Neural progenitor cell (in vitro differentiated cells): ENCODE results near the gene L3MBTL3. TPM values are rescaled to one million over a fixed set of nuclear protein-coding genes. Genes with fewer than 3 reads are reported as not detected.

Source experiments
- DNase-seq: peaks from one replicate; pipeline ENCODE4 v3.0.0-alpha.2; 2016; ENCODE audit warnings: low spot score
- H2AFZ ChIP-seq: fragments of 200-600 bp; sonication (generic); replicated peaks from 2 replicates; pipeline ENCODE4 v1.6.1; 2016; ENCODE audit warnings: antibody characterized with exemption
- H3F3A ChIP-seq: fragments of 200-600 bp; sonication (generic); 2 replicates; pipeline ENCODE4 v1.6.1; 2016; ENCODE audit warnings: antibody characterized with exemption, low read depth
- H3K27ac ChIP-seq: fragments of 200-600 bp; sonication (generic); 2 replicates; pipeline ENCODE4 v1.5.1; 2016; ENCODE audit warnings: mild to moderate bottlenecking
- H3K27me3 ChIP-seq: fragments of 200-600 bp; sonication (generic); 2 replicates; pipeline ENCODE4 v1.6.1; 2016; ENCODE audit warnings: mild to moderate bottlenecking, moderate library complexity
- H3K36me3 ChIP-seq: fragments of 200-600 bp; sonication (generic); 2 replicates; pipeline ENCODE4 v1.5.1; 2016
- H3K4me1 ChIP-seq: fragments of 200-600 bp; sonication (generic); 2 replicates; pipeline ENCODE4 v1.6.1; 2016; ENCODE audit warnings: mixed run types
- H3K4me2 ChIP-seq: fragments of 200-600 bp; sonication (generic); 2 replicates; pipeline ENCODE4 v1.6.1; 2016
- H3K4me3 ChIP-seq: fragments of 200-600 bp; sonication (generic); 2 replicates; pipeline ENCODE4 v1.5.1; 2016
- H3K79me2 ChIP-seq: fragments of 200-600 bp; sonication (generic); 2 replicates; pipeline ENCODE4 v1.6.1; 2016; ENCODE audit warnings: low read depth
- H3K9ac ChIP-seq: fragments of 200-600 bp; sonication (generic); 2 replicates; pipeline ENCODE4 v1.6.1; 2016
- H3K9me3 ChIP-seq: fragments of 200-600 bp; sonication (generic); 2 replicates; pipeline ENCODE4 v1.5.1; 2016; ENCODE audit warnings: low read depth
- H4K20me1 ChIP-seq: fragments of 200-600 bp; sonication (generic); 2 replicates; pipeline ENCODE4 v1.6.1; 2016; ENCODE audit warnings: low read depth
- H3K27ac Mint-ChIP-seq: 3 replicates; pipeline ENCODE4 v1.8.0; 2021; ENCODE audit warnings: mixed read lengths
- H3K27me3 Mint-ChIP-seq: 2 replicates; pipeline ENCODE4 v1.8.0; 2022; ENCODE audit warnings: low read depth, mild to moderate bottlenecking, inconsistent platforms, moderate library complexity, mixed read lengths; ENCODE audit not compliant: insufficient read depth
- H3K36me3 Mint-ChIP-seq: 3 replicates; pipeline ENCODE4 v1.8.0; 2021; ENCODE audit warnings: mixed read lengths
- H3K4me1 Mint-ChIP-seq: 3 replicates; pipeline ENCODE4 v1.8.0; 2021; ENCODE audit warnings: mixed read lengths
- H3K4me3 Mint-ChIP-seq: 3 replicates; pipeline ENCODE4 v1.8.0; 2021; ENCODE audit warnings: mild to moderate bottlenecking, moderate library complexity, mixed read lengths
- H3K9me3 Mint-ChIP-seq: 3 replicates; pipeline ENCODE4 v1.8.0; 2020; ENCODE audit warnings: mixed read lengths
- CTCF ChIP-seq: fragments of 200-600 bp; sonication (generic); IDR thresholded peaks from 2 replicates; pipeline ENCODE4 v1.5.1; 2017; ENCODE audit warnings: antibody characterized with exemption, mild to moderate bottlenecking
- EZH2 ChIP-seq: fragments of 200-600 bp; sonication (generic); IDR thresholded peaks from 2 replicates; pipeline ENCODE4 v1.6.1; 2017; ENCODE audit warnings: antibody characterized with exemption, mild to moderate bottlenecking, moderate library complexity
- EZH2phosphoT487 ChIP-seq: fragments of 200-600 bp; sonication (generic); IDR thresholded peaks from 2 replicates; pipeline ENCODE4 v1.6.1; 2017; ENCODE audit warnings: antibody characterized with exemption
- total RNA-seq: library from RNA; depleted of rRNA; stranded (reverse); fragments of >200 nt; gene quantifications from 2 replicates; pipeline ENCODE4 v1.2.3, GENCODE V29; 2015; ENCODE audit warnings: low replicate concordance

Gene L3MBTL3
- total RNA-seq, 1 donor from 2014 or later: 22.2 TPM

GRCh38 chr6:130132286-130132701 is 113.9 kb downstream of the L3MBTL3 start:
- no peak overlapping the region for H3K27ac Mint-ChIP-seq
- Histone ChIP-seq H3K36me3 (no peaks in the 10 kb centered on the region), H3K4me3 (no peak overlapping the region), H3K27me3 (no peaks in the 10 kb centered on the region), H3K27ac (no peak overlapping the region), H3F3A (no peaks in the 10 kb centered on the region), H3K9ac (no peak overlapping the region), H4K20me1 (no peaks in the 10 kb centered on the region), H3K79me2 (no peaks in the 10 kb centered on the region), H3K9me3 (no peaks in the 10 kb centered on the region), H2AFZ (no peak overlapping the region), H3K4me1 (peaks cover 7% of the 10 kb centered on the region), H3K4me2 (no peak overlapping the region)
- DNase-seq: no peak
- H3K9me3 Mint-ChIP-seq: no peaks in the 10 kb centered on the region
- no peak overlapping the region for H3K4me3 Mint-ChIP-seq
- TF ChIP-seq EZH2 (no peak), EZH2phosphoT487 (no peak), CTCF (no peak)
- no peaks in the 10 kb centered on the region for H3K27me3 Mint-ChIP-seq
- peaks cover 4% of the 10 kb centered on the region for H3K4me1 Mint-ChIP-seq
- H3K36me3 Mint-ChIP-seq: peaks cover 17% of the 10 kb centered on the region

GRCh38 chr6:130134582-130134981 is 116.2 kb downstream of the L3MBTL3 start:
- no peaks in the 10 kb centered on the region for H3F3A ChIP-seq
- no peak for DNase-seq
- peaks cover 7% of the 10 kb centered on the region for H3K4me1 ChIP-seq
- no peak overlapping the region for H2AFZ ChIP-seq
- no peaks in the 10 kb centered on the region for H3K79me2 ChIP-seq
- H3K4me3 ChIP-seq: no peak overlapping the region
- H3K9ac ChIP-seq: no peak overlapping the region
- H3K27ac Mint-ChIP-seq: no peak overlapping the region
- H3K27me3 ChIP-seq: no peaks in the 10 kb centered on the region
- peaks cover 27% of the 10 kb centered on the region for H3K36me3 Mint-ChIP-seq
- no peaks in the 10 kb centered on the region for H3K36me3 ChIP-seq
- no peak for TF ChIP-seq EZH2phosphoT487
- H3K4me2 ChIP-seq: no peak overlapping the region
- H3K4me3 Mint-ChIP-seq: no peak overlapping the region
- no peaks in the 10 kb centered on the region for H3K9me3 ChIP-seq
- H4K20me1 ChIP-seq: no peaks in the 10 kb centered on the region
- H3K9me3 Mint-ChIP-seq: no peaks in the 10 kb centered on the region
- no peaks in the 10 kb centered on the region for H3K27me3 Mint-ChIP-seq
- H3K27ac ChIP-seq: no peak overlapping the region
- peaks cover 4% of the 10 kb centered on the region for H3K4me1 Mint-ChIP-seq

GRCh38 chr6:130136798-130137197 is 118.4 kb downstream of the L3MBTL3 start:
- no peak overlapping the region for H3K9ac ChIP-seq
- H3K9me3 Mint-ChIP-seq: no peaks in the 10 kb centered on the region
- no peaks in the 10 kb centered on the region for H3K79me2 ChIP-seq
- no peak overlapping the region for H3K27ac ChIP-seq
- no peaks in the 10 kb centered on the region for H3K36me3 ChIP-seq
- no peak overlapping the region for H3K4me3 ChIP-seq
- peaks cover 7% of the 10 kb centered on the region for H3K4me1 ChIP-seq
- H3K27me3 ChIP-seq: no peaks in the 10 kb centered on the region
- no peak overlapping the region for H3K4me2 ChIP-seq
- no peaks in the 10 kb centered on the region for H3F3A ChIP-seq
- peaks cover 34% of the 10 kb centered on the region for H3K36me3 Mint-ChIP-seq
- peaks cover 4% of the 10 kb centered on the region for H3K4me1 Mint-ChIP-seq
- H2AFZ ChIP-seq: no peak overlapping the region
- H3K27ac Mint-ChIP-seq: no peak overlapping the region
- no peaks in the 10 kb centered on the region for H3K9me3 ChIP-seq
- H3K4me3 Mint-ChIP-seq: no peak overlapping the region
- H3K27me3 Mint-ChIP-seq: no peaks in the 10 kb centered on the region
- no peaks in the 10 kb centered on the region for H4K20me1 ChIP-seq
- TF ChIP-seq EZH2 (no peak), EZH2phosphoT487 (no peak), CTCF (no peak)
- DNase-seq: no peak

- Histone ChIP-seq H4K20me1 (no peaks in the 10 kb centered on the region), H3K4me1 (peaks cover 3% of the 10 kb centered on the region), H3K4me2 (no peak overlapping the region), H3K4me3 (no peak overlapping the region), H2AFZ (no peak overlapping the region), H3K9me3 (no peaks in the 10 kb centered on the region), H3K79me2 (no peaks in the 10 kb centered on the region), H3K27me3 (no peaks in the 10 kb centered on the region), H3F3A (no peaks in the 10 kb centered on the region), H3K9ac (no peak overlapping the region), H3K27ac (no peak overlapping the region), H3K36me3 (no peaks in the 10 kb centered on the region)
- H3K27me3 Mint-ChIP-seq: no peaks in the 10 kb centered on the region
- no peaks in the 10 kb centered on the region for H3K4me1 Mint-ChIP-seq
- no peak for TF ChIP-seq EZH2phosphoT487
- TF ChIP-seq CTCF: no peak
- no peak for TF ChIP-seq EZH2
- H3K27ac Mint-ChIP-seq: no peak overlapping the region
- peaks cover 40% of the 10 kb centered on the region for H3K36me3 Mint-ChIP-seq
- no peak for DNase-seq
- H3K4me3 Mint-ChIP-seq: no peak overlapping the region
- no peaks in the 10 kb centered on the region for H3K9me3 Mint-ChIP-seq
Observed at GRCh38 chr6:130138116-130138908, 119.9 kb downstream of the L3MBTL3 start.
